B cell (primary cell): Measurements from ENCODE around the gene RPRM. TPM values are rescaled to one million over a fixed set of nuclear protein-coding genes. Genes with fewer than 3 reads are reported as not detected.

Source experiments
- ATAC-seq: fragments of 200-7000 bp; cut with Tn5 transposase; one replicate; pipeline ENCODE4 v1.10.0; 2021; ENCODE audit warnings: low read depth, mild to moderate bottlenecking, moderate number of reproducible peaks, moderate library complexity
- CTCF ChIA-PET: fragments of 350-600 bp; sonication (Branson Sonifier 250); formaldehyde crosslinking; loops from one replicate; lab custom pipeline; 2021; ENCODE audit warnings: antibody characterized with exemption, inconsistent platforms; lab: Charles Lee
- POLR2A ChIA-PET: fragments of 350-600 bp; sonication (Branson Sonifier 250); formaldehyde crosslinking; loops from one replicate; lab custom pipeline; 2021; ENCODE audit warnings: antibody characterized with exemption; lab: Charles Lee
- DNase-seq: peaks from one replicate; pipeline ENCODE4 v3.0.0; 2013
- H2AFZ ChIP-seq: 2 replicates; pipeline ENCODE4 v1.6.1; 2012; ENCODE audit warnings: mild to moderate bottlenecking, low read depth, low read length; ENCODE audit not compliant: insufficient read depth, poor library complexity, severe bottlenecking
- H3K27ac ChIP-seq, 2 donors: 1 replicate in 1 of 2; 2 replicates in 1 of 2; pipeline ENCODE4 v1.5.1; 2012 to 2013; ENCODE audit warnings: low read length in 2 of 2, mild to moderate bottlenecking in 2 of 2, moderate library complexity in 1 of 2
- H3K27me3 ChIP-seq, 4 experiments: fragments of 200-600 bp in 1 of 4; sonication (generic) in 1 of 4; replicated peaks in 1 of 4; 1 replicate in 2 of 4; 2 replicates in 2 of 4; pipeline versions ENCODE4 v1.6.1 to v1.7.0; 2013 to 2016; ENCODE audit warnings: low read length in 3 of 4, mild to moderate bottlenecking in 2 of 4, mixed read lengths in 1 of 4, moderate library complexity in 1 of 4; ENCODE audit not compliant: insufficient read depth in 4 of 4, control insufficient read depth in 3 of 4; ENCODE audit errors: control extremely low read depth in 1 of 4
- H3K36me3 ChIP-seq, 2 experiments: replicated peaks in 1 of 2; 1 replicate in 1 of 2; 2 replicates in 1 of 2; pipeline versions ENCODE4 v1.6.1 to v1.7.1; 2013; ENCODE audit warnings: low read length in 1 of 2; ENCODE audit not compliant: insufficient read depth in 2 of 2, control insufficient read depth in 1 of 2; ENCODE audit errors: control extremely low read depth in 1 of 2, extremely low read depth in 1 of 2
- H3K4me1 ChIP-seq, 2 donors: fragments of 200-600 bp in 1 of 2; sonication (generic) in 1 of 2; 1 replicate in 1 of 2; 2 replicates in 1 of 2; pipeline versions ENCODE4 v1.5.1 to v1.6.1; 2013 to 2017; ENCODE audit warnings: low read length in 2 of 2; ENCODE audit not compliant: control insufficient read depth in 2 of 2, insufficient read depth in 2 of 2
- H3K4me2 ChIP-seq: replicated peaks from 2 replicates; pipeline ENCODE3; 2012; ENCODE audit warnings: mild to moderate bottlenecking, low read depth, low read length; ENCODE audit not compliant: poor library complexity, severe bottlenecking
- H3K4me3 ChIP-seq, 5 experiments: fragments of 200-600 bp in 1 of 5; sonication (generic) in 1 of 5; 1 replicate in 3 of 5; 2 replicates in 2 of 5; pipeline versions ENCODE4 v1.5.1 to v1.7.0; 2011 to 2016; ENCODE audit warnings: low read length in 4 of 5, mild to moderate bottlenecking in 4 of 5, low read depth in 2 of 5, control low read depth in 1 of 5, moderate library complexity in 1 of 5; ENCODE audit not compliant: insufficient read depth in 1 of 5; ENCODE audit errors: control extremely low read depth in 1 of 5, extremely low read depth in 1 of 5
- H3K79me2 ChIP-seq: fragments of 200-600 bp; sonication (generic); one replicate; pipeline ENCODE4 v1.6.0; 2016; ENCODE audit warnings: low read length; ENCODE audit not compliant: control insufficient read depth, insufficient read depth
- H3K9ac ChIP-seq: fragments of 200-600 bp; sonication (generic); 2 replicates; pipeline ENCODE4 v1.6.1; 2017; ENCODE audit warnings: mild to moderate bottlenecking, low read length, moderate library complexity
- H3K9me3 ChIP-seq, 3 donors: one replicate each; pipeline versions ENCODE4 v1.6.1 to v1.7.1; 2013; ENCODE audit warnings: low read length in 2 of 3; ENCODE audit not compliant: control insufficient read depth in 2 of 3, insufficient read depth in 1 of 3; ENCODE audit errors: control extremely low read depth in 1 of 3
- H4K20me1 ChIP-seq: 2 replicates; pipeline ENCODE4 v1.6.0; 2012; ENCODE audit warnings: mild to moderate bottlenecking, low read length; ENCODE audit not compliant: insufficient read depth, control insufficient read depth, poor library complexity, severe bottlenecking
- H3K27ac Mint-ChIP-seq: one replicate; pipeline ENCODE4 v1.8.0; 2021; ENCODE audit warnings: mixed read lengths
- H3K27me3 Mint-ChIP-seq: one replicate; pipeline ENCODE4 v1.8.0; 2021; ENCODE audit warnings: mixed read lengths
- H3K4me1 Mint-ChIP-seq: one replicate; pipeline ENCODE4 v1.8.0; 2021; ENCODE audit warnings: mixed read lengths
- H3K4me3 Mint-ChIP-seq: one replicate; pipeline ENCODE4 v1.8.0; 2021; ENCODE audit warnings: mixed read lengths
- H3K9me3 Mint-ChIP-seq: one replicate; pipeline ENCODE4 v1.8.0; 2022; ENCODE audit warnings: mixed read lengths; ENCODE audit not compliant: insufficient read depth
- CTCF ChIP-seq: fragments of 200-600 bp; IDR thresholded peaks from one replicate; pipeline ENCODE4 v1.8.0; 2022; ENCODE audit warnings: antibody characterized with exemption, mild to moderate bottlenecking
- EZH2 ChIP-seq: IDR thresholded peaks from 2 replicates; pipeline ENCODE4 v1.6.1; 2012; ENCODE audit warnings: borderline replicate concordance, low read depth, mild to moderate bottlenecking, moderate library complexity, low read length; ENCODE audit not compliant: insufficient read depth, poor library complexity, severe bottlenecking
- WGBS: methylation state at CpG from one replicate; pipeline ENCODE4 v1.1.5; 2013; ENCODE audit warnings: missing lambda C conversion rate; ENCODE audit not compliant: insufficient coverage; 5-methylcytosine and 5-hydroxymethylcytosine counted together
- intact Hi-C: fragments of 100-400 bp; cut with micrococcal nuclease; formaldehyde crosslinking; loops from one replicate; pipeline ENCODE4 v1.10.0; 2022
- polyA plus RNA-seq: library from polyadenylated mRNA; depleted of rRNA; stranded (reverse); fragments of >200 nt; gene quantifications from 2 replicates; pipeline ENCODE4 v1.2.3, GENCODE V29; 2012
- total RNA-seq, 2 donors: library from RNA; stranded (reverse); fragments of 120-200 nt in 1 of 2; gene quantifications; 1 replicate in 1 of 2; 2 replicates in 1 of 2; pipeline versions ENCODE4 v1.2.3 to v1.2.4, GENCODE V29; 2013 to 2022

Gene RPRM
- total and polyA plus RNA-seq, 2 donors (not counting 1 experiment from before 2014, with no cell fraction given) = not detected

DNA sequence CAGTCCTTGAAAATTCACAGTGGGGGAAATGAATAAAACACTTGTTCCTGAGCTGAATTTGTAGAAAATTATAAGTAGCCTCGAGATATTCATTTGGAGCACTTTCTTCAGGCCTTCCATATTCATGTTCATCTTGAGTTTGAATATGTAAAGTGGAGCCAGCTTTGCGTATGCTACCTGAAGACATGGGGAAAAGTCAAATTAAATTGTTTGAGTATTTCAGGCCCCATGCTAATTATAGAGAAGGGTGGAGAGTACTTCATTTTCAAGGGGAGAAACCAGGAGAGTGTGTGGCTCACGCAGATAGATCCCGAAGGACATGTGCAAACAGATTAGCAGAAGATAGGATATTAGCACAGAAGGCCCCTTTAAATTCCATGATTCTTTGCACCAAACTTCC, 7.7 kb downstream of the RPRM start:
- no peak for ATAC-seq
- intact Hi-C loops = no loop called here
- Histone ChIP-seq H3K4me2 (no peak overlapping the region), H3K27ac (no peak overlapping the region), H3K9me3 (no peaks in the 10 kb centered on the region), H3K9ac (no peak overlapping the region), H3K4me1 (no peaks in the 10 kb centered on the region), H2AFZ (no peak overlapping the region), H3K36me3 (no peaks in the 10 kb centered on the region), H3K4me3 (no peak overlapping the region), H3K27me3 (peaks cover 0 to 13% (median 5%) of the 10 kb centered on the region in 4 experiments), H4K20me1 (no peaks in the 10 kb centered on the region), H3K79me2 (no peaks in the 10 kb centered on the region)
- 100% methylated on average over 3 of the region's 4 CpGs for WGBS
- no peak overlapping the region for H3K27ac Mint-ChIP-seq
- CTCF ChIA-PET = no interaction called here
- POLR2A ChIA-PET = no interaction called here
- peaks cover 27% of the 10 kb centered on the region for H3K27me3 Mint-ChIP-seq
- no peak for DNase-seq
- no peaks in the 10 kb centered on the region for H3K4me1 Mint-ChIP-seq
- no peak for TF ChIP-seq EZH2
- no peak for TF ChIP-seq CTCF
- H3K4me3 Mint-ChIP-seq = no peak overlapping the region
- no peaks in the 10 kb centered on the region for H3K9me3 Mint-ChIP-seq

- no peaks in the 10 kb centered on the region for H3K27me3 ChIP-seq
- intact Hi-C loops = no loop called here
- H4K20me1 ChIP-seq = no peaks in the 10 kb centered on the region
- ChIA-PET CTCF (no interaction called here), POLR2A (no interaction called here)
- H3K9ac ChIP-seq = no peak overlapping the region
- Mint-ChIP-seq H3K4me3 (no peak overlapping the region), H3K27ac (no peak overlapping the region), H3K9me3 (no peaks in the 10 kb centered on the region), H3K27me3 (peaks cover 17% of the 10 kb centered on the region), H3K4me1 (no peaks in the 10 kb centered on the region)
- WGBS = 80% methylated on average over 1 of the region's 3 CpGs
- no peak overlapping the region for H3K4me2 ChIP-seq
- H3K4me3 ChIP-seq = no peak overlapping the region
- H3K27ac ChIP-seq = no peak overlapping the region
- no peak for DNase-seq
- H3K36me3 ChIP-seq = no peaks in the 10 kb centered on the region
- H2AFZ ChIP-seq = no peak overlapping the region
- no peak for ATAC-seq
- H3K4me1 ChIP-seq = no peaks in the 10 kb centered on the region
- H3K79me2 ChIP-seq = no peaks in the 10 kb centered on the region
- TF ChIP-seq EZH2 = no peak
- no peak for TF ChIP-seq CTCF
- H3K9me3 ChIP-seq = no peaks in the 10 kb centered on the region
Measured at GRCh38 chr2:153464395-153464794, 14.2 kb downstream of the RPRM start.
